HUES6 (cell line): Measurements from ENCODE around the gene KCND1.
A peak's percentile ranks its signal among the peaks of the same experiment; 100 is the strongest.

Experiments used
- H3K27ac ChIP-seq: 2 replicates; pipeline ENCODE4 v1.7.0; 2013; ENCODE audit warnings: low read depth, mild to moderate bottlenecking, low read length, inconsistent platforms
- H3K27me3 ChIP-seq: 2 replicates; pipeline ENCODE4 v1.6.1; 2013; ENCODE audit warnings: low read length; ENCODE audit not compliant: control insufficient read depth, insufficient read depth
- H3K36me3 ChIP-seq: 2 replicates; pipeline ENCODE4 v1.6.1; 2013; ENCODE audit warnings: low read length; ENCODE audit not compliant: control insufficient read depth, insufficient read depth
- H3K4me1 ChIP-seq: 2 replicates; pipeline ENCODE4 v1.6.1; 2013; ENCODE audit warnings: low read length; ENCODE audit not compliant: control insufficient read depth, insufficient read depth
- H3K4me3 ChIP-seq: 2 replicates; pipeline ENCODE4 v1.5.1; 2013; ENCODE audit warnings: low read depth, low read length
- H3K9ac ChIP-seq: one replicate; pipeline ENCODE4 v1.6.1; 2013; ENCODE audit warnings: mild to moderate bottlenecking, low read length
- H3K9me3 ChIP-seq: 2 replicates; pipeline ENCODE4 v1.6.1; 2013; ENCODE audit warnings: low read depth, low read length; ENCODE audit not compliant: control insufficient read depth, insufficient read depth

Gene KCND1

DNA sequence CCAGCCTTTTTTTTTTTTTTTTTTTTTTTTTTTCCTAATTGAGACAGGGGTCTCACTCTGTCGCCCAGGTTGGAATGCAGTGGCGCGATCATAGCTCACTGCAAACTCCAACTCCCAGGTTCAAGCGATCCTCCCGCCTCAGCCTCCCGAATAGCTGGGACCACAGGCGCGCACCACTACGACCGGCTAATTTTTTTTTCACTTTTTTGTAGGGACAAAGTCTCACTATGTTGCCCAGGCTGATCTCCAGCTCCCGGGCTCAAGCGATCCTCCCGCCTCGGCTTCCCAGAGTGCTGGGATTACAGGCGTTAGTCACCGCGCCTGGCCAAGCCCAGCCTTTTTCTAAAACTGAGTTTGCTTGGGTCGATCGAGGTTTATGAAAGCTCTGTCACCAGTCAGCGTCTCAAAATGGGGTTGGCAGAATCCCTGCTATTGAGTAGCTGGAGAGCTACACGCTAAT is 13.0 kb downstream of the KCND1 start:
- H3K27me3 ChIP-seq: no peaks in the 10 kb centered on the region
- peaks cover 25% of the 10 kb centered on the region; the same call in 1 of the 2 replicates for H3K9me3 ChIP-seq
- H3K27ac ChIP-seq: peak overlapping the region; percentile 62; the same call in 1 of the 2 replicates
- H3K36me3 ChIP-seq: peaks cover 25% of the 10 kb centered on the region
- peak overlapping the region; percentile 84 for H3K4me3 ChIP-seq
- H3K9ac ChIP-seq: peak overlapping the region; percentile 74
- peaks cover 14% of the 10 kb centered on the region; the same call in 1 of the 2 replicates for H3K4me1 ChIP-seq

DNA sequence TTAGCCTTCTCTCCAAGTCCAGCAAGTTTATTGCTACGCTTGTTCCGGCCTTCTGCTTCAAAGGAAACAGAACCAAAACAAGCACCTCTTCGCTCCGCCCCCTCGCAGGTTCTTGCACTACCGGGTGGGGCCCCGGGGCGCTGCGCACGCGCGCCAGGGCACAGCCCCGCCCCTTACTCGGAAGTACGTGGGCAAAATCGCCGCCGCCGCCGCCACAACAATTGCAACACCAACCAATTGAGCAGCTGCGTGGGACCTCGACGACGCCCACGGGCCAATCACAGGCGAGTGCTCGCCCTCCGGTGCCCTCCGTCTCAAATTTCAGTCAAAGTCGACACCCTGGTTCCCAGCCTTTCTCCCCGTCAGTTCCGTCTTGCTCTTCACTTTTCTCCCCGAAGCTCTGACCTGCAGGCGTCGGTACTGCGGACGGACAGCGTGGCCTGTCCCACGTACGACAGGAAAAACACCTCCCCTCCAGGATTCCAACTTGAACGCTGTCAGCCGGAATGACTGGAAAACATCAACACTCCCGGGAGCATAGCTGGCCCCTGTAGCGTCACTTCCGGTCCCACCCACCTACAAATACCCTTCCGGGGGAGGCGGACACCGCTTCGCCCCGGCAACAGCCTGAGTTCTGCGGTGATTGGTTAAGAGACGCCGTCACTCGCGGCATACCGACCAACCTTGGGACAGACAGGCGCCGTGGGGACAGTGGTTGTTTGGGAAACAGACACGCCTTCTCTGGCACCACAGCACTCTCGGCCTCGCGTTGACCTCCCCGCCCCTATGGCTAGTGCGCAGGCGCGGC is 13.6 kb downstream of the KCND1 start:
- peaks cover 25% of the 10 kb centered on the region; the same call in 1 of the 2 replicates for H3K9me3 ChIP-seq
- H3K4me3 ChIP-seq: peak overlapping the region; percentile 84
- H3K36me3 ChIP-seq: peaks cover 28% of the 10 kb centered on the region
- H3K9ac ChIP-seq: peak overlapping the region; percentile 96
- no peaks in the 10 kb centered on the region for H3K27me3 ChIP-seq
- H3K27ac ChIP-seq: peak overlapping the region; percentile 80
- H3K4me1 ChIP-seq: peaks cover 14% of the 10 kb centered on the region; the same call in 1 of the 2 replicates

DNA sequence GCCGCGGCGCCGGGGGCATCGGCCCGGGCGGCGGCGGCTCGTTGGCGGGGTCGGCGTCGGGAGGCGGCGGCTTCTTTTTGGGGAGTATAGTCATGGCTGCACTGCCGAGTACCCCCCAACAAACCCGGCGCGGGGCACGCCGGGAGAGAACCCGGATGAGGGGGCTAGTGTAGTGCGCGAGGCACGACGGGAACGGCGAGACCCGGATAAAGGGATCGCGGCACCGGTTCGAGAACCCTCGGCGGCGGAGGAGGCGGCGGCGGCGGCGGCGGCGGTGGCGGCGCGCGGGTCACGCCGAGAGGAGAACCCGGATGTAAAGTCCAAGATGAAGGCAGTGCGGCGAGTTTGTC is 14.2 kb downstream of the KCND1 start, which contains the start of gene OTUD5:
Gene OTUD5 (minus strand): TSS at position 131 of the 350 bp plus-strand sequence. CDS start 37 bp downstream, at position 94.
- H3K4me1 ChIP-seq: peaks cover 14% of the 10 kb centered on the region; the same call in 1 of the 2 replicates

DNA sequence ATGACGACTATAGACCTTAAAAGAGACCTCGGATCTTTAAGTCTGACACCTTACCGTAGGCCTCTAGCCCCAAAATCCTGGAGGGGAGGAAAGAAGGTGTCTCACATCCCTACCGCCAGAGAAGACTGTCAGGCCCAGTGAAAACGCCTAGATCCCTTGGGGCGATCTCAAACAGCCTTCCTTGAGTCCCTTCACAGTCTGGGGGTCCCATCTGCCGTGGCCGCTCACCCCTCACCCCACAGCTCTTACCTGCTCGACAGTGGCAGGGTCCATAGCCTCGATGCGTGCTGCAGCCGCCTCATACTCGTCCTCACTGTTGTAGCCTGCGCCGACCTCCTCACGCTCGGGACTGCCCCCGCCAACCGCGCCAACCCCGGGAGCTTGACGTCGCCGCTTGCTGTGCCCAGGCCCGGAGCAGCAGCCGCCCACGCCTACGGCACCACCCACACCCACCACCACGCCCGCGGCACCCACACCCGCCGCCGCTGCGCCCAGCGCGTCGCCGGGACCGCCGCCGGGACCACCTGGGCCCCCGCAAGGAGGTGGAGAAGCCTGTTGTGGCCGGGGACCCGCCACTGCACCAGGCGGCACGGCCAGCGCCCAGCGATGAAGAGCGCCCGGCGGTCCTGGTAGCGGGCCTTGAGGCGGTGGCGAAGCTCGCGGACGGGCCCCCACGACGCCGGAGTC is 14.8 kb downstream of the KCND1 start:
- Histone ChIP-seq H3K9ac (peak overlapping the region; percentile 96), H3K4me3 (peak overlapping the region; percentile 84), H3K36me3 (peaks cover 34% of the 10 kb centered on the region), H3K27me3 (no peaks in the 10 kb centered on the region), H3K27ac (peak overlapping the region; percentile 80; the same call in 1 of the 2 replicates), H3K9me3 (peaks cover 18% of the 10 kb centered on the region; the same call in 1 of the 2 replicates), H3K4me1 (peaks cover 9% of the 10 kb centered on the region; the same call in 1 of the 2 replicates)

More for the DNA sequence above, 14.2 kb downstream of the KCND1 start, which contains the start of gene OTUD5:
- Histone ChIP-seq H3K36me3 (peaks cover 32% of the 10 kb centered on the region), H3K27ac (peak within 1 kb of the TSS; percentile 80), H3K9ac (peak within 1 kb of the TSS; percentile 96), H3K9me3 (peaks cover 23% of the 10 kb centered on the region; the same call in 1 of the 2 replicates), H3K4me3 (peak within 1 kb of the TSS; percentile 84), H3K27me3 (no peaks in the 10 kb centered on the region)

DNA sequence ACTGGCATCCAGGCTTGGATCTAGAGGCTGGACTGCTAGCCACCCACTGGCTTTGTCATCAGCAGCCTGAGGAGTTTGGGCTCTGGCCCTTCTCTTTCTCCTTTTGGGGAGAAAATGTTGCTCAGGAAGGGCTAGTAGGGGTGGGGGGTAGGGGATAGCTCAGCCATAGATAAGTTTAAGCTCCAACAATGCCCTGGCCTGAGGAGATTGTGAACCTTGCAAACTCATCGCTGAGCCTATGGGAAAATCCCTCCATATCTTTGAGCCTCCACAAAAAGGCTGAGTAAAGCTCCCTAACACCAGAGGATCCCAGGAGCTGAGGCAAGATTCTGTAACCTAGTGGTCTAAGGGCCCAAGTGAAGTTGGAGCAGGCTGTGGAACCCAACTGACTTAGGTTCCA is 23.1 kb downstream of the KCND1 start:
- H3K4me3 ChIP-seq: no peak overlapping the region
- H3K27me3 ChIP-seq: no peaks in the 10 kb centered on the region
- no peak overlapping the region for H3K27ac ChIP-seq
- H3K9ac ChIP-seq: no peak overlapping the region
- H3K9me3 ChIP-seq: peaks cover 10% of the 10 kb centered on the region; the same call in 1 of the 2 replicates
- peaks cover 24% of the 10 kb centered on the region for H3K36me3 ChIP-seq
- H3K4me1 ChIP-seq: no peaks in the 10 kb centered on the region

DNA sequence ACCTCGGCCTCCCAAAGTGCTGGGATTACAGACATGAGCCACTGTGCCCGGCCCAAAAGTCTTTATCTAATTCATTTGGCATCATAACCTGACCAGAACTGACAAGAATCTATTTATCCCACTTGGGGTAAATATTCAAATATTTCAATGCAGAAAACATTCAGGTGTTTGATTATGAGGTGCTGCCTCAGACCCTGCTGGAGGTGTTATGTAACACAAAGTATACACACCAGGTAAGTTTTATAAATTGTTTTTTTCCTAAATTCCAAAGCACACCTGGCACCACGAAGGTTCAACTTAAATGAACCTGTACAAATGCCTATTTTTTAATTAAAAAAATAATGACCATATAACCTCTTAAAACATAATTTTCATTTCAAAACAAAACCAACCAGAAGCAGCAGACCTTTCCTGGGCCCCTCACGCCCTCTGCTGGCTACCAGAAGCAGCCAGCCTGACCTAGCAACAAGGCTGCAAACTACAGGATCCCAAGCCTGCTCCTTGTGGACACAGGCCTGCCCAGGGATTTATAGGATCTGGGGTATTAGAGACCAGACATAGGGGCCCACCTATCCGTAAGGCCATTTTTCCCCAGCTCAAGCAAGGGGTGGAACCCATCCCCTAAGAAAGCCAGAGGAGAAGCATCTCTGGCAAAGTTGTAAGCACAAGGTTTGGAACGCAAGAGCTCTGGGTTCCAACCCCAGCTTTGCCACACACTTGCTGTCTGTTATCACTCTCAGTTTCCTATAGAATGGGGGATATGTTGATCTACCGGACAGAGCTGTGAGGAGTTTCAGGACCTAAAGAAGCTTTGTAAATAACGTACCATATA is 25.9 kb downstream of the KCND1 start:
- Histone ChIP-seq H3K4me1 (peaks cover 9% of the 10 kb centered on the region; the same call in 1 of the 2 replicates), H3K27me3 (no peaks in the 10 kb centered on the region), H3K27ac (no peak overlapping the region), H3K9ac (no peak overlapping the region), H3K4me3 (no peak overlapping the region), H3K36me3 (peaks cover 27% of the 10 kb centered on the region), H3K9me3 (peaks cover 10% of the 10 kb centered on the region; the same call in 1 of the 2 replicates)

DNA sequence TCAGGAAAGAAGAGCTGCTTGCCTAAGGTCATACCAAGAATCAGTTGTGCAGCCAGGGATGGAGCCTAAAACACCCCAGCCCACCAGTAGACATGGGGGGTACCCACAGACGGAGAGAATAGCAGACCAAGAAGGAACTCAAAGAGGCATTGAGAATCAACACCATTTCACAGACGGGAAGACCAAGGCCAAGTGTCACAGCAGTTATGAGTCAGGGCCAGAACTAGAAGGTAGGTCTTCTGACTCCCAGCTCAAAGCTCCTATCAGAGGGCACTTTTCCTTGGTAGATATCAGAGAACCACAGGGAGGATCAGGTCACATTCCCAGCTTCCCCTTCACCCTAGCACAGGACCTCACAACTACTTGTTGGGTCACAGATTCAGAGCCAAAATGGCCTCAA is 28.7 kb downstream of the KCND1 start:
- H3K4me1 ChIP-seq: peaks cover 13% of the 10 kb centered on the region; the same call in 1 of the 2 replicates
- no peaks in the 10 kb centered on the region for H3K27me3 ChIP-seq
- H3K9ac ChIP-seq: no peak overlapping the region
- no peak overlapping the region for H3K27ac ChIP-seq
- peaks cover 5% of the 10 kb centered on the region; the same call in 1 of the 2 replicates for H3K9me3 ChIP-seq
- H3K4me3 ChIP-seq: no peak overlapping the region
- H3K36me3 ChIP-seq: peaks cover 44% of the 10 kb centered on the region

DNA sequence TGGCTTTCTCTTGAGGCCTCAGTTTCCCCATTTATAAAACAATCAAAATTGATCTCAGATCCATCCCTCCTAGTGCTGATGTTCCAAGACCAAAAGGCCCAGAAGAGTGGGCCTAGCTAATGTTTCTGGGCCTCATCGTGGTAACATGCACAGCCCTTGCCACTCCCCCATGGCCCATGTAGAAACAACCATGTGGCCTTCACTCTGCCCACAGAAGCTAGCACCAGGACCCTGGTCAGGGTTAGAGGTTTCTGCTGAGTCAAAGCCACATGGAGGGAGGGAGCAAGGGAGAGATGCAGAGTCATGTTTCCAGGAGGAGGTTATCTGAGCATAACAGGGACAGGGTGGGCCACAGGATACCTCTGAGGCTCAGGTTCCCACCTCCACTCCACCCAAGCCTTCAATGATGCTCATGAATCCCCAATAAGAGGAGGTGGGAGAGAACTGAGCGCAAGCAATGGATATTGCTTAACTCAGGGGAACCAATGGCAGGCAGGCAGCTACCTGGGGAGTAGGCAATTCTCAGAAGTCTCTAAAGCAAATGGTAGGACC is 31.2 kb downstream of the KCND1 start:
- H3K4me1 ChIP-seq: peaks cover 32% of the 10 kb centered on the region
- H3K27ac ChIP-seq: no peak overlapping the region
- H3K36me3 ChIP-seq: peaks cover 51% of the 10 kb centered on the region
- no peaks in the 10 kb centered on the region; the same call in 1 of the 2 replicates for H3K9me3 ChIP-seq
- H3K27me3 ChIP-seq: no peaks in the 10 kb centered on the region
- H3K9ac ChIP-seq: no peak overlapping the region
- no peak overlapping the region for H3K4me3 ChIP-seq

DNA sequence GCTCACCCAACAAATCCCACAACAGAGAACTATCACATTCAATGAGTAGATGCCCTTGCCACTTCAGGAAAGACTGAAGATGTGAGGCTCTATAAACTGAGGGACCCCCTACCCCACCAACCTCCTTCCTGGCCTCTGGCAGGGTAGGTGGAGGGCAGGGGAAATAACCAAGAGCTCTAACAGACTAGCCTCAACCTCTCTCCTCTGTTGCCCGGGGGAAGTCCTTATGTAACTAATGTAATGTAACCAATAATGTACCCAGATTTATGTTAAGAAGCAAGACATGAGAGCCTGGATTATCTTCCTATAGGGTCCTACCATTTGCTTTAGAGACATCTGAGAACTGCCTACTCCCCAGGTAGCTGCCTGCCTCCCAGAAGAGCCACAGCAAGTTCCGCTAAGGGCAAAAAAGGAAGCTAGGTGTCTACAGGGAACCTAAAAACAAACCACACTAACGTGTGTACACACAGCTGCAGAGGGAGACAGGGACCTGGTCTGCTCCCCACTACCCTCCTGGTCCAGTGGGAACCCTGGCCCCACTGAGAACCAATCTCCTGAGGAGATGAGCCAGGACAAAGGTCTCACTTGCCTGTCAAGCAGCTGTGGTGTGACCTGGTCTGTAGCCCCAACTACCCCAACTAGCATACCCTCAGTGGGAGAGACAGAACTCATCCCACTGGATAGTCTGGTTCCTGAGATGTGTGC is 32.0 kb downstream of the KCND1 start:
- Histone ChIP-seq H3K9me3 (no peaks in the 10 kb centered on the region; the same call in 1 of the 2 replicates), H3K4me3 (no peak overlapping the region), H3K4me1 (peaks cover 32% of the 10 kb centered on the region), H3K36me3 (peaks cover 59% of the 10 kb centered on the region), H3K9ac (no peak overlapping the region), H3K27me3 (no peaks in the 10 kb centered on the region), H3K27ac (no peak overlapping the region)
